K562 (cell line): ENCODE results near the gene CCDC90B. TPM values are rescaled to one million over a fixed set of nuclear protein-coding genes. Genes with fewer than 3 reads are reported as not detected.

ENCODE experiments used
- ASH1L ChIP-seq: fragments of 450-650 bp; IDR thresholded peaks from 2 replicates; pipeline ENCODE4 v1.6.1; 2018; ENCODE audit warnings: borderline replicate concordance, mild to moderate bottlenecking, low read depth; ENCODE audit not compliant: partially characterized antibody
- CBX3 ChIP-seq, 2 experiments: IDR thresholded peaks; 1 replicate in 1 of 2; 2 replicates in 1 of 2; pipeline ENCODE4 v1.6.1; 2012; ENCODE audit warnings: inconsistent platforms in 2 of 2, low read length in 2 of 2, borderline replicate concordance in 1 of 2, control low read depth in 1 of 2
- GABPB2 ChIP-seq: fragments of 250-450 bp; sonication (Bioruptor Pico); conservative IDR thresholded peaks from 2 replicates; pipeline ENCODE4 v1.5.1; 2021; ENCODE audit warnings: mild to moderate bottlenecking
- MAZ ChIP-seq, 2 experiments: fragments of 450-650 bp in 1 of 2; sonication (generic) in 1 of 2; formaldehyde crosslinking; IDR thresholded peaks in 1 of 2; conservative IDR thresholded peaks in 1 of 2; 2 replicates each; pipeline versions ENCODE4 v1.4.0 to v1.5.0; 2020; ENCODE audit warnings: mild to moderate bottlenecking in 1 of 2, missing genetic modification reagents in 1 of 2
- MBD2 ChIP-seq: sonication (generic); IDR thresholded peaks from 2 replicates; pipeline ENCODE4 v1.6.1; 2016; ENCODE audit warnings: low read depth, borderline replicate concordance
- MCM5 ChIP-seq: fragments of 450-650 bp; IDR thresholded peaks from 2 replicates; pipeline ENCODE4 v1.6.1; 2016; ENCODE audit warnings: low read depth
- MXI1 ChIP-seq: IDR thresholded peaks from 2 replicates; pipeline ENCODE4 v1.6.1; 2011; ENCODE audit warnings: low read depth, mild to moderate bottlenecking, improper control_type of control experiment, low read length
- MYBL2 ChIP-seq, 2 experiments: fragments of 450-650 bp in 1 of 2; sonication (generic) in 1 of 2; formaldehyde crosslinking in 1 of 2; IDR thresholded peaks; 2 replicates each; pipeline versions ENCODE4 v1.6.1 to v1.8.1; 2017 to 2022; ENCODE audit warnings: borderline replicate concordance in 1 of 2, inconsistent platforms in 1 of 2, low read depth in 1 of 2, mild to moderate bottlenecking in 1 of 2, missing genetic modification reagents in 1 of 2, moderate library complexity in 1 of 2
- NFE2 ChIP-seq: IDR thresholded peaks from 2 replicates; pipeline ENCODE4 v1.6.1; 2014; ENCODE audit warnings: antibody characterized with exemption, low read depth
- POLR2B ChIP-seq: fragments of 450-650 bp; IDR thresholded peaks from 2 replicates; pipeline ENCODE4 v1.6.1; 2018; ENCODE audit warnings: low read depth; ENCODE audit not compliant: partially characterized antibody
- RAD51 ChIP-seq: fragments of 450-650 bp; IDR thresholded peaks from 2 replicates; pipeline ENCODE4 v1.7.1; 2016; ENCODE audit warnings: low read depth, mild to moderate bottlenecking, borderline replicate concordance
- SREBF2 ChIP-seq: sonication (generic); formaldehyde crosslinking; IDR thresholded peaks from 2 replicates; pipeline ENCODE4 v1.4.0; 2020; ENCODE audit warnings: mild to moderate bottlenecking, missing genetic modification reagents
- STAG1 ChIP-seq: sonication (generic); formaldehyde crosslinking; IDR thresholded peaks from 2 replicates; pipeline ENCODE4 v1.5.0; 2020; ENCODE audit warnings: missing genetic modification reagents, borderline replicate concordance
- ZBED1 ChIP-seq: IDR thresholded peaks from 2 replicates; pipeline ENCODE4 v1.6.1; 2014
- ZC3H11A ChIP-seq: IDR thresholded peaks from 2 replicates; pipeline ENCODE4 v1.6.1; 2012; ENCODE audit warnings: low read depth, low read length, improper control_type of control experiment
- polyA plus RNA-seq, 8 experiments: library from polyadenylated mRNA; depleted of rRNA in 4 of 8; stranded (reverse) in 5 of 8; unstranded in 3 of 8; fragments of >200 nt; fragmentation: Nextera tagmentation in 2 of 8; fragmentation: Illumina TruSeq in 1 of 8; extraction: Ambion mirVana in 2 of 8; extraction: Trizol in 1 of 8; gene quantifications; 2 replicates each; pipeline versions ENCODE4 v1.2.1 to v1.2.3, GENCODE V29; 2011 to 2014; ENCODE audit warnings: inconsistent platforms in 1 of 8, missing spikeins in 1 of 8
- total RNA-seq, 7 experiments: library from RNA; depleted of rRNA in 6 of 7; stranded (reverse); fragments of >200 nt in 6 of 7; fragmentation: Illumina TruSeq in 2 of 7; extraction: Trizol in 2 of 7; gene quantifications; 2 replicates each; pipeline versions ENCODE4 v1.2.1 to v1.2.3, GENCODE V29; 2011 to 2021; ENCODE audit warnings: low replicate concordance in 1 of 7
- TF ChIP-seq, protein P1 (sequence below): IDR thresholded peaks from 3 replicates; pipeline ENCODE4 v1.6.1; 2011; ENCODE audit warnings: borderline replicate concordance, mild to moderate bottlenecking; ENCODE audit not compliant: insufficient read length, insufficient read depth
- TF ChIP-seq, protein P2 (sequence below): sonication (generic); formaldehyde crosslinking; IDR thresholded peaks from 2 replicates; pipeline ENCODE4 v1.9.0; 2022; ENCODE audit warnings: mild to moderate bottlenecking, missing genetic modification reagents
- TF ChIP-seq, protein P3 (sequence below): fragments of 450-650 bp; IDR thresholded peaks from 2 replicates; pipeline ENCODE4 v1.6.1; 2016; ENCODE audit warnings: mild to moderate bottlenecking
- TF ChIP-seq, protein P4 (sequence below), 2 experiments: fragments of 450-650 bp in 1 of 2; sonication (generic) in 1 of 2; formaldehyde crosslinking in 1 of 2; IDR thresholded peaks in 1 of 2; conservative IDR thresholded peaks in 1 of 2; 2 replicates each; pipeline versions ENCODE4 v1.6.1 to v1.8.1; 2016 to 2023; ENCODE audit warnings: mild to moderate bottlenecking in 2 of 2, moderate library complexity in 2 of 2, inconsistent platforms in 1 of 2, missing genetic modification reagents in 1 of 2
- TF ChIP-seq, protein P5 (sequence below): fragments of 450-650 bp; formaldehyde crosslinking; IDR thresholded peaks from 2 replicates; pipeline ENCODE4 v1.4.0; 2022; ENCODE audit warnings: mild to moderate bottlenecking, moderate library complexity

CCDC90B gene
- total and polyA plus RNA-seq, 9 of the 15 experiments (the other 6 are each of a cell fraction or from before 2014, with no cell fraction given) = 26.6 to 63.6 (median 51.8) TPM

DNA sequence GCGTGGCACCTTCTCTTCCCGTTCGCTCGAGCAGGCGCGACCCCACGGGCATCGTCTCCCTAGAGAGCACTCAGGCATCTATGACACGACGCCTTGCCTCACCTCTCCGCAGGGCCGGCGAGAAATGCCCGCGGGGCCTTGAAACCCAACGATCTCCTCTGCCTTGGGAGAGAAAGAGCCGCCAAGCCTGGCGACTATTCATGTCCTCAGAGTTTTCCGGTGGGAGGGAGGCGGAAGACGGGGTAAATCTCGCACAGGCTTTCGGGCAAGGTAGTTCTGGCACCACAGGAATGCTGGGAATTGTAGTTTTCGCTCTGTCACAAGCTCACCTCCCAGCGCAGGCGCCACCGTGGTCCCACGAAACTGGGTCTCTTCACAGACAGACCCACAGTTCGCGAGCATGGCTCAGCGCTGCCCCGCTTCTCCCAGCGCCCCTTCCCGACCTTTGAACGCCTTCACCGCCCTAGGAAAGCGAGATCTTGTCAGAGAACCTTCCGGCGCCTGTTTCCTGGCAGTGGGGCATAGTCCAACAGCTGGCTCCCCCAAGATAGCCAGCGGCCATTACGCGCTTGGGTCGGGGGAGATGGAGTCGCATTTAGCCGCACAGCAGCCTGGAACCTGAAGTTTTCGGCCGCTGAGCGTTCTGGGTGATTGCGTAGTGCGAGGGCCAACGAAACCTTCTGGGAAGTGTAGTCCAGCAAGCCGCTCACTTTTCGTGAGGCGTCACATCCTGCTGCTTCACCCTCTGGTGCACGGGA lies at the start of gene CCDC90B (continued):
- TF ChIP-seq RAD51 (no peak), SREBF2 (CRISPR knock-in tag) (no peak), CBX3 (IDR thresholded peaks at IDR 0.05; ENCODE audit: borderline replicate concordance in 1 of 2, low read length in 2 of 2) (peak in 1 of 2 experiments; percentile 80; a peak in 1 of 3 replicates), ASH1L (peak; percentile 58), MAZ (CRISPR knock-in tag; conservative IDR thresholded peaks at IDR 0.05 in 1 of 2, IDR thresholded peaks at IDR 0.05 in 1 of 2) (peak; percentile 72 to 82), GABPB2 (CRISPR knock-in tag) (no peak), STAG1 (CRISPR knock-in tag) (no peak), ZC3H11A (peak; percentile 81; the same call in 1 of the 2 replicates), POLR2B (peak; percentile 97), MYBL2 (IDR thresholded peaks at IDR 0.05; ENCODE audit: low read depth) (no peak), MYBL2 (CRISPR knock-in tag; IDR thresholded peaks at IDR 0.05; ENCODE audit: borderline replicate concordance) (no peak), MCM5 (no peak), NFE2 (peak; percentile 48), MBD2 (peak; percentile 91), MXI1 (peak; percentile 32; the same call in 1 of the 2 replicates), ZBED1 (0 out of 2 replicates have a peak, but pooled peaks have one; percentile 74)
- TF ChIP-seq, protein P1, sequence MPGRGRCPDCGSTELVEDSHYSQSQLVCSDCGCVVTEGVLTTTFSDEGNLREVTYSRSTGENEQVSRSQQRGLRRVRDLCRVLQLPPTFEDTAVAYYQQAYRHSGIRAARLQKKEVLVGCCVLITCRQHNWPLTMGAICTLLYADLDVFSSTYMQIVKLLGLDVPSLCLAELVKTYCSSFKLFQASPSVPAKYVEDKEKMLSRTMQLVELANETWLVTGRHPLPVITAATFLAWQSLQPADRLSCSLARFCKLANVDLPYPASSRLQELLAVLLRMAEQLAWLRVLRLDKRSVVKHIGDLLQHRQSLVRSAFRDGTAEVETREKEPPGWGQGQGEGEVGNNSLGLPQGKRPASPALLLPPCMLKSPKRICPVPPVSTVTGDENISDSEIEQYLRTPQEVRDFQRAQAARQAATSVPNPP = no peak
- TF ChIP-seq, protein P2, sequence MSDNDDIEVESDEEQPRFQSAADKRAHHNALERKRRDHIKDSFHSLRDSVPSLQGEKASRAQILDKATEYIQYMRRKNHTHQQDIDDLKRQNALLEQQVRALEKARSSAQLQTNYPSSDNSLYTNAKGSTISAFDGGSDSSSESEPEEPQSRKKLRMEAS = peak; percentile 74
- TF ChIP-seq, protein P3, sequence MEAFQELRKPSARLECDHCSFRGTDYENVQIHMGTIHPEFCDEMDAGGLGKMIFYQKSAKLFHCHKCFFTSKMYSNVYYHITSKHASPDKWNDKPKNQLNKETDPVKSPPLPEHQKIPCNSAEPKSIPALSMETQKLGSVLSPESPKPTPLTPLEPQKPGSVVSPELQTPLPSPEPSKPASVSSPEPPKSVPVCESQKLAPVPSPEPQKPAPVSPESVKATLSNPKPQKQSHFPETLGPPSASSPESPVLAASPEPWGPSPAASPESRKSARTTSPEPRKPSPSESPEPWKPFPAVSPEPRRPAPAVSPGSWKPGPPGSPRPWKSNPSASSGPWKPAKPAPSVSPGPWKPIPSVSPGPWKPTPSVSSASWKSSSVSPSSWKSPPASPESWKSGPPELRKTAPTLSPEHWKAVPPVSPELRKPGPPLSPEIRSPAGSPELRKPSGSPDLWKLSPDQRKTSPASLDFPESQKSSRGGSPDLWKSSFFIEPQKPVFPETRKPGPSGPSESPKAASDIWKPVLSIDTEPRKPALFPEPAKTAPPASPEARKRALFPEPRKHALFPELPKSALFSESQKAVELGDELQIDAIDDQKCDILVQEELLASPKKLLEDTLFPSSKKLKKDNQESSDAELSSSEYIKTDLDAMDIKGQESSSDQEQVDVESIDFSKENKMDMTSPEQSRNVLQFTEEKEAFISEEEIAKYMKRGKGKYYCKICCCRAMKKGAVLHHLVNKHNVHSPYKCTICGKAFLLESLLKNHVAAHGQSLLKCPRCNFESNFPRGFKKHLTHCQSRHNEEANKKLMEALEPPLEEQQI = peak; percentile 69; the same call in 1 of the 2 replicates
- TF ChIP-seq, protein P4, sequence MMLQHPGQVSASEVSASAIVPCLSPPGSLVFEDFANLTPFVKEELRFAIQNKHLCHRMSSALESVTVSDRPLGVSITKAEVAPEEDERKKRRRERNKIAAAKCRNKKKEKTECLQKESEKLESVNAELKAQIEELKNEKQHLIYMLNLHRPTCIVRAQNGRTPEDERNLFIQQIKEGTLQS (IDR thresholded peaks at IDR 0.05) = peak; percentile 72
- TF ChIP-seq, protein P4 (CRISPR knock-in tag; conservative IDR thresholded peaks at IDR 0.05) = no peak
- TF ChIP-seq, protein P5, sequence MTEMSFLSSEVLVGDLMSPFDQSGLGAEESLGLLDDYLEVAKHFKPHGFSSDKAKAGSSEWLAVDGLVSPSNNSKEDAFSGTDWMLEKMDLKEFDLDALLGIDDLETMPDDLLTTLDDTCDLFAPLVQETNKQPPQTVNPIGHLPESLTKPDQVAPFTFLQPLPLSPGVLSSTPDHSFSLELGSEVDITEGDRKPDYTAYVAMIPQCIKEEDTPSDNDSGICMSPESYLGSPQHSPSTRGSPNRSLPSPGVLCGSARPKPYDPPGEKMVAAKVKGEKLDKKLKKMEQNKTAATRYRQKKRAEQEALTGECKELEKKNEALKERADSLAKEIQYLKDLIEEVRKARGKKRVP (CRISPR knock-in tag) = peak; percentile 94
